ENCODE data around the gene EHD1. TPM values are rescaled to one million over a fixed set of nuclear protein-coding genes. Genes with fewer than 3 reads are reported as not detected.

Gene EHD1
- total RNA-seq, 1 donor from 2014 or later, result 28.2 TPM

GRCh38 chr11:64868904-64869570, 9.4 kb downstream of the EHD1 start:
- peak overlapping the region; percentile 89 for H3K27ac ChIP-seq (ENCODE audit: low read depth, low read length)
- H3K4me3 ChIP-seq (ENCODE audit: low read length in 3 of 3), result peak overlapping the region; percentile 7 to 49 (median 46)
- H3K4me1 ChIP-seq (ENCODE audit: control insufficient read depth in 3 of 3, insufficient read depth in 3 of 3, low read length in 3 of 3), result peaks cover 77 to 79% (median 79%) of the 10 kb centered on the region in 3 donors
- peak overlapping the region; percentile 63 to 72 (median 70) for H3K9ac ChIP-seq (ENCODE audit: low read depth in 1 of 3, low read length in 3 of 3)
- no peaks in the 10 kb centered on the region for H3K27me3 ChIP-seq (ENCODE audit: control insufficient read depth in 3 of 3, insufficient read depth in 3 of 3, low read length in 3 of 3)
- no peaks in the 10 kb centered on the region for H3K9me3 ChIP-seq (ENCODE audit: control insufficient read depth in 3 of 3, low read length in 3 of 3)
- peaks cover 15 to 17% (median 16%) of the 10 kb centered on the region in 3 donors for H3K36me3 ChIP-seq (ENCODE audit: control insufficient read depth in 3 of 3, insufficient read depth in 3 of 3, low read length in 3 of 3)

DNA sequence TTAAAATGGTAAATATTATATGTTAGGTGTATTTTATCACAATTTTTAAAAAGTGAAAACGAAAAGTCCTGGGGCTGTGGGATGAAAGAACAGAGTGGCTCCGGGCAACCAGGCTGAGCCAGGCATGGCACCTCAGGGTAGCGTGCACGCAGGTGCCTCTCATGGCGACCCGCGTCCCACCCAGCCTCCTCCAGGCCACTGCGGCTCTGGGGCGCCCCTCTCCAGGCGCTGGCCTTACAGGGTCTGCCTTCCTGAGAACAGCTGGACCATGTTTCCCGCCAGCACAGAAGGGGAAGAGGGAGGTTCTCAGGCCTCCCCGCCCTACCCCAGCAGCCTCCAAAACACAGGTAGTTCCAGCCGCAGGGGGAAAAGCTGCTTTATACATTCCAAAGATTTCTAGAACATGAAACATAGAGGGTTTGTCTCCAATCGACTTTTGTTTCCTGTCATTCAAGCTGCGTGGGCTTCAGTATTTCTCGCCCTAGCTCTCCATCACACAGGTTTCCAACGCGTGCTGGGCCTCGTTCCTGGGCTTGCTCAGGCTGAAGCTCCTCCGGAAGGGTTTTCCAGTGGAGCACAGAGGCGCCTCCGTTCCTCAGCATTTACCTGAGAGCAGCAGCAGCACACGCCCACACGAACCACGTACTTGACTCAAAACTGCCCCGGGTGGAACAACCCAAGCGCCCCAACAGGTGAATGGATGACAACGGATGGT, 10.5 kb downstream of the EHD1 start:
- H3K9me3 ChIP-seq (ENCODE audit: control insufficient read depth in 3 of 3, low read length in 3 of 3), result no peaks in the 10 kb centered on the region
- peaks cover 83 to 85% (median 85%) of the 10 kb centered on the region in 3 donors for H3K4me1 ChIP-seq (ENCODE audit: control insufficient read depth in 3 of 3, insufficient read depth in 3 of 3, low read length in 3 of 3)
- H3K36me3 ChIP-seq (ENCODE audit: control insufficient read depth in 3 of 3, insufficient read depth in 3 of 3, low read length in 3 of 3), result peaks cover 9 to 11% (median 9%) of the 10 kb centered on the region in 3 donors
- H3K27ac ChIP-seq (ENCODE audit: low read depth, low read length), result peak overlapping the region; percentile 89
- peak overlapping the region in 2 of 3 donors; percentile 70 to 72 for H3K9ac ChIP-seq (ENCODE audit: low read depth in 1 of 3, low read length in 3 of 3)
- H3K4me3 ChIP-seq (ENCODE audit: low read length in 3 of 3), result no peak overlapping the region
- H3K27me3 ChIP-seq (ENCODE audit: control insufficient read depth in 3 of 3, insufficient read depth in 3 of 3, low read length in 3 of 3), result no peaks in the 10 kb centered on the region

DNA sequence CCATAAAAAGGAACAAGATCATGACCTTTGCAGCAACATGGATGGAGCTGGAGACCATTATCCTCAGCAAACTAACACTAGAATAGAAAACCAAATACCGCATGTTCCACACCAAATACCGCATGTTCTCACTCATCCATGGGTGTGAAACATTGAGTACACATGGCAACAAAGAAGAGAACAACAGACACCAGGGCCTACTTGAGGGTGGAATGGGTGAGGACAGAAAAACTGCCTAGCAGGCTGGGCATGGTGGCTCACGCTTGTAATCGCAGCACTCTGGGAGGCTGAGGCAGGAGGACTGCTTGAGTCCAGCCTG, 12.3 kb downstream of the EHD1 start:
- Histone ChIP-seq H3K27ac (ENCODE audit: low read depth, low read length) (peak overlapping the region; percentile 95), H3K4me3 (ENCODE audit: low read length in 3 of 3) (peak overlapping the region in 1 of 3 donors; percentile 23), H3K9ac (ENCODE audit: low read depth in 1 of 3, low read length in 3 of 3) (no peak overlapping the region), H3K4me1 (ENCODE audit: control insufficient read depth in 3 of 3, insufficient read depth in 3 of 3, low read length in 3 of 3) (peaks cover 78 to 84% (median 79%) of the 10 kb centered on the region in 3 donors), H3K27me3 (ENCODE audit: control insufficient read depth in 3 of 3, insufficient read depth in 3 of 3, low read length in 3 of 3) (no peaks in the 10 kb centered on the region), H3K36me3 (ENCODE audit: control insufficient read depth in 3 of 3, insufficient read depth in 3 of 3, low read length in 3 of 3) (peaks cover 0 to 2% (median 0%) of the 10 kb centered on the region in 3 donors), H3K9me3 (ENCODE audit: control insufficient read depth in 3 of 3, low read length in 3 of 3) (no peaks in the 10 kb centered on the region)

- peak overlapping the region; percentile 23 to 54 (median 49) for H3K4me3 ChIP-seq (ENCODE audit: low read length in 3 of 3)
- peak overlapping the region; percentile 95 for H3K27ac ChIP-seq (ENCODE audit: low read depth, low read length)
- no peaks in the 10 kb centered on the region for H3K9me3 ChIP-seq (ENCODE audit: control insufficient read depth in 3 of 3, low read length in 3 of 3)
- no peaks in the 10 kb centered on the region for H3K27me3 ChIP-seq (ENCODE audit: control insufficient read depth in 3 of 3, insufficient read depth in 3 of 3, low read length in 3 of 3)
- peak overlapping the region; percentile 64 to 82 (median 80) for H3K9ac ChIP-seq (ENCODE audit: low read depth in 1 of 3, low read length in 3 of 3)
- peaks cover 72 to 80% (median 75%) of the 10 kb centered on the region in 3 donors for H3K4me1 ChIP-seq (ENCODE audit: control insufficient read depth in 3 of 3, insufficient read depth in 3 of 3, low read length in 3 of 3)
- H3K36me3 ChIP-seq (ENCODE audit: control insufficient read depth in 3 of 3, insufficient read depth in 3 of 3, low read length in 3 of 3), result peaks cover 0 to 2% (median 0%) of the 10 kb centered on the region in 3 donors
Observed at GRCh38 chr11:64865286-64866172, 12.9 kb downstream of the EHD1 start.

GRCh38 chr11:64864473-64865285, 13.7 kb downstream of the EHD1 start:
- Histone ChIP-seq H3K27ac (ENCODE audit: low read depth, low read length) (peak overlapping the region; percentile 95), H3K27me3 (ENCODE audit: control insufficient read depth in 3 of 3, insufficient read depth in 3 of 3, low read length in 3 of 3) (no peaks in the 10 kb centered on the region), H3K9ac (ENCODE audit: low read depth in 1 of 3, low read length in 3 of 3) (peak overlapping the region; percentile 64 to 82 (median 80)), H3K4me1 (ENCODE audit: control insufficient read depth in 3 of 3, insufficient read depth in 3 of 3, low read length in 3 of 3) (peaks cover 66 to 75% (median 72%) of the 10 kb centered on the region in 3 donors), H3K9me3 (ENCODE audit: control insufficient read depth in 3 of 3, low read length in 3 of 3) (no peaks in the 10 kb centered on the region), H3K36me3 (ENCODE audit: control insufficient read depth in 3 of 3, insufficient read depth in 3 of 3, low read length in 3 of 3) (peaks cover 0 to 5% (median 2%) of the 10 kb centered on the region in 3 donors), H3K4me3 (ENCODE audit: low read length in 3 of 3) (peak overlapping the region; percentile 15 to 58 (median 54))

DNA sequence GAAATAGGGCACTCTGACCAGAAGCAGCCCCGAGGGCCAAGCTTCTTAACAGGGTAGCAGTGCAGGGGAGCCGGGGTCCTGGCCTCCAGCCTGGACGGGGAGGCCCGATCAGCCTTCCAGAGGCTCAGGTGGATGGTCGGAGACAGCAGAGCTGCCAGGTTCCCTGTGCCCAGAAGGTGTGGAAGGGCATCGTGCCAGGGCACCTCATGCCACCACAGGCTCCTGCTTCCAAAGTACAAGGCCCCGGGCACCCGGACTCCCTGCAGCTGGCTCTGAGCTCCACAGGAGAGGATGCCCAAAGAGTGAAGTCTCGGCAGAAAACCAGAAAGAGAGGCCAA, 14.3 kb downstream of the EHD1 start:
- H3K27me3 ChIP-seq (ENCODE audit: control insufficient read depth in 3 of 3, insufficient read depth in 3 of 3, low read length in 3 of 3), result no peaks in the 10 kb centered on the region
- peaks cover 66 to 75% (median 72%) of the 10 kb centered on the region in 3 donors for H3K4me1 ChIP-seq (ENCODE audit: control insufficient read depth in 3 of 3, insufficient read depth in 3 of 3, low read length in 3 of 3)
- peaks cover 0 to 9% (median 2%) of the 10 kb centered on the region in 3 donors for H3K36me3 ChIP-seq (ENCODE audit: control insufficient read depth in 3 of 3, insufficient read depth in 3 of 3, low read length in 3 of 3)
- H3K4me3 ChIP-seq (ENCODE audit: low read length in 3 of 3), result peak overlapping the region; percentile 27 to 58 (median 38)
- peak overlapping the region; percentile 64 to 82 (median 80) for H3K9ac ChIP-seq (ENCODE audit: low read depth in 1 of 3, low read length in 3 of 3)
- peak overlapping the region; percentile 95 for H3K27ac ChIP-seq (ENCODE audit: low read depth, low read length)
- H3K9me3 ChIP-seq (ENCODE audit: control insufficient read depth in 3 of 3, low read length in 3 of 3), result no peaks in the 10 kb centered on the region

- H3K27me3 ChIP-seq (ENCODE audit: control insufficient read depth in 3 of 3, insufficient read depth in 3 of 3, low read length in 3 of 3), result no peaks in the 10 kb centered on the region
- peak overlapping the region; percentile 95 for H3K27ac ChIP-seq (ENCODE audit: low read depth, low read length)
- H3K36me3 ChIP-seq (ENCODE audit: control insufficient read depth in 3 of 3, insufficient read depth in 3 of 3, low read length in 3 of 3), result peaks cover 0 to 9% (median 2%) of the 10 kb centered on the region in 3 donors
- H3K9me3 ChIP-seq (ENCODE audit: control insufficient read depth in 3 of 3, low read length in 3 of 3), result no peaks in the 10 kb centered on the region
- peak overlapping the region; percentile 30 to 58 (median 38) for H3K4me3 ChIP-seq (ENCODE audit: low read length in 3 of 3)
- peaks cover 66 to 75% (median 72%) of the 10 kb centered on the region in 3 donors for H3K4me1 ChIP-seq (ENCODE audit: control insufficient read depth in 3 of 3, insufficient read depth in 3 of 3, low read length in 3 of 3)
- peak overlapping the region; percentile 64 to 82 (median 80) for H3K9ac ChIP-seq (ENCODE audit: low read depth in 1 of 3, low read length in 3 of 3)
Observed at GRCh38 chr11:64863391-64864060, 14.9 kb downstream of the EHD1 start.

DNA sequence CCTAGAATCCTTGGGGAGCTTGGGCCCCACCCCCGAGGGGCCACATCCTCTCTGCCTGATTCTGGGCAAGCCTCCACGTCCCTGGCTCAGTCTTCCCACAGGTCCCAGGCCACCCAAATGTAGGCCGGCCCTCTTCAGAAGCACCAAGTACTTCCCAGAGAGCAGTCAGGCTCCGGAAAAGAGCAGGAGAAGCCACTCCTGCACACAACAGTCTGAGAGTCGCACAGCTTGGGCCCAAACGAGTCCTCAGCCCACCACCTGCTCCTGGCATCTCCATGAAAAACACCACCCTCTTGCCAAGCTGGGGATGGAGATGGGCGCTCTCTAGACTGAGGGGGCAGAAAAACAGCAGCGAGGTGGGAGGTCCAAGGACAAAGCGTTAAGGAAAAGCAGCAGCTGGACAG, 15.4 kb downstream of the EHD1 start:
- H3K4me3 ChIP-seq (ENCODE audit: low read length in 3 of 3), result peak overlapping the region in 2 of 3 donors; percentile 30 to 58
- no peaks in the 10 kb centered on the region for H3K27me3 ChIP-seq (ENCODE audit: control insufficient read depth in 3 of 3, insufficient read depth in 3 of 3, low read length in 3 of 3)
- H3K27ac ChIP-seq (ENCODE audit: low read depth, low read length), result peak overlapping the region; percentile 95
- H3K4me1 ChIP-seq (ENCODE audit: control insufficient read depth in 3 of 3, insufficient read depth in 3 of 3, low read length in 3 of 3), result peaks cover 64 to 74% (median 71%) of the 10 kb centered on the region in 3 donors
- H3K36me3 ChIP-seq (ENCODE audit: control insufficient read depth in 3 of 3, insufficient read depth in 3 of 3, low read length in 3 of 3), result peaks cover 0 to 9% (median 2%) of the 10 kb centered on the region in 3 donors
- peak overlapping the region; percentile 40 to 82 (median 80) for H3K9ac ChIP-seq (ENCODE audit: low read depth in 1 of 3, low read length in 3 of 3)
- H3K9me3 ChIP-seq (ENCODE audit: control insufficient read depth in 3 of 3, low read length in 3 of 3), result no peaks in the 10 kb centered on the region
